ENCODE data around the gene DOC2B.
"Not testable (repeated sequence)": the region's sequence is repeated elsewhere in the genome, so short reads cannot be mapped to it uniquely, and the experiment has no call there.

DOC2B gene

GRCh38 chr17:136531-136930, 44.9 kb downstream of the DOC2B start:
- H3K36me3 ChIP-seq (ENCODE audit: insufficient read depth, low read length); H3K4me2 ChIP-seq (ENCODE audit: low read length); H3K9me3 ChIP-seq (ENCODE audit: low read length); H3K9ac ChIP-seq (ENCODE audit: low read length); H4K20me1 ChIP-seq (ENCODE audit: insufficient read depth, low read length); H3K9me2 ChIP-seq (ENCODE audit: low read depth, low read length); H3K27me3 ChIP-seq (ENCODE audit: insufficient read depth, low read length); H3K79me2 ChIP-seq (ENCODE audit: insufficient read depth, low read length); H3K4me1 ChIP-seq (ENCODE audit: insufficient read depth, low read length, severe bottlenecking); H2AFZ ChIP-seq (ENCODE audit: low read length); H3F3A ChIP-seq (ENCODE audit: insufficient read depth, low read length); H3K27ac ChIP-seq (ENCODE audit: low read depth, low read length, poor library complexity, severe bottlenecking); H3K4me3 ChIP-seq (ENCODE audit: low read depth, low read length, poor library complexity, severe bottlenecking): not testable (repeated sequence)
- peak; percentile 13; the same call in 1 of the 2 replicates for TF ChIP-seq CTCF (IDR thresholded peaks at IDR 0.05; ENCODE audit: low read length)

- not testable (repeated sequence) for H3K36me3 ChIP-seq (ENCODE audit: insufficient read depth, low read length); H2AFZ ChIP-seq (ENCODE audit: low read length); H3K4me3 ChIP-seq (ENCODE audit: low read depth, low read length, poor library complexity, severe bottlenecking); H3K27ac ChIP-seq (ENCODE audit: low read depth, low read length, poor library complexity, severe bottlenecking); H3K4me1 ChIP-seq (ENCODE audit: insufficient read depth, low read length, severe bottlenecking); H3K4me2 ChIP-seq (ENCODE audit: low read length); H3F3A ChIP-seq (ENCODE audit: insufficient read depth, low read length); H3K9me2 ChIP-seq (ENCODE audit: low read depth, low read length); H3K79me2 ChIP-seq (ENCODE audit: insufficient read depth, low read length); H4K20me1 ChIP-seq (ENCODE audit: insufficient read depth, low read length); H3K9ac ChIP-seq (ENCODE audit: low read length); H3K9me3 ChIP-seq (ENCODE audit: low read length); H3K27me3 ChIP-seq (ENCODE audit: insufficient read depth, low read length)
Observed at GRCh38 chr17:135895-136294, 45.6 kb downstream of the DOC2B start.

GRCh38 chr17:135022-135421, 46.4 kb downstream of the DOC2B start:
- not testable (repeated sequence) for H3K36me3 ChIP-seq (ENCODE audit: insufficient read depth, low read length); H3K9ac ChIP-seq (ENCODE audit: low read length); H3K79me2 ChIP-seq (ENCODE audit: insufficient read depth, low read length); H4K20me1 ChIP-seq (ENCODE audit: insufficient read depth, low read length); H3K9me2 ChIP-seq (ENCODE audit: low read depth, low read length); H3K4me1 ChIP-seq (ENCODE audit: insufficient read depth, low read length, severe bottlenecking); H3K27me3 ChIP-seq (ENCODE audit: insufficient read depth, low read length); H3K9me3 ChIP-seq (ENCODE audit: low read length); H3K4me3 ChIP-seq (ENCODE audit: low read depth, low read length, poor library complexity, severe bottlenecking); H3K4me2 ChIP-seq (ENCODE audit: low read length); H3F3A ChIP-seq (ENCODE audit: insufficient read depth, low read length); H3K27ac ChIP-seq (ENCODE audit: low read depth, low read length, poor library complexity, severe bottlenecking); H2AFZ ChIP-seq (ENCODE audit: low read length)

- H3K4me2 ChIP-seq (ENCODE audit: low read length); H2AFZ ChIP-seq (ENCODE audit: low read length); H3K9ac ChIP-seq (ENCODE audit: low read length); H3K9me3 ChIP-seq (ENCODE audit: low read length); H3K4me3 ChIP-seq (ENCODE audit: low read depth, low read length, poor library complexity, severe bottlenecking); H4K20me1 ChIP-seq (ENCODE audit: insufficient read depth, low read length); H3K79me2 ChIP-seq (ENCODE audit: insufficient read depth, low read length); H3K4me1 ChIP-seq (ENCODE audit: insufficient read depth, low read length, severe bottlenecking); H3K36me3 ChIP-seq (ENCODE audit: insufficient read depth, low read length); H3K27ac ChIP-seq (ENCODE audit: low read depth, low read length, poor library complexity, severe bottlenecking); H3F3A ChIP-seq (ENCODE audit: insufficient read depth, low read length); H3K27me3 ChIP-seq (ENCODE audit: insufficient read depth, low read length); H3K9me2 ChIP-seq (ENCODE audit: low read depth, low read length): not testable (repeated sequence)
- peak; percentile 27 for TF ChIP-seq CTCF (IDR thresholded peaks at IDR 0.05; ENCODE audit: low read length)
Observed at GRCh38 chr17:134332-134785, 47.1 kb downstream of the DOC2B start.

- not testable (repeated sequence) for H3K4me1 ChIP-seq (ENCODE audit: insufficient read depth, low read length, severe bottlenecking); H3K79me2 ChIP-seq (ENCODE audit: insufficient read depth, low read length); H3K4me2 ChIP-seq (ENCODE audit: low read length); H3K36me3 ChIP-seq (ENCODE audit: insufficient read depth, low read length); H4K20me1 ChIP-seq (ENCODE audit: insufficient read depth, low read length); H3K27ac ChIP-seq (ENCODE audit: low read depth, low read length, poor library complexity, severe bottlenecking); H3K9me2 ChIP-seq (ENCODE audit: low read depth, low read length); H3F3A ChIP-seq (ENCODE audit: insufficient read depth, low read length); H3K27me3 ChIP-seq (ENCODE audit: insufficient read depth, low read length); H3K4me3 ChIP-seq (ENCODE audit: low read depth, low read length, poor library complexity, severe bottlenecking); H3K9me3 ChIP-seq (ENCODE audit: low read length); H2AFZ ChIP-seq (ENCODE audit: low read length); H3K9ac ChIP-seq (ENCODE audit: low read length)
Observed at GRCh38 chr17:133932-134331, 47.5 kb downstream of the DOC2B start.

Measured in OCI-LY1 (cell line).